SW 1271 (cell line): ENCODE measurements around the gene MKS1.

Source experiments
- DNase-seq, 2 experiments: peaks; one replicate each; lab custom pipeline; 2025; lab: John Stamatoyannopoulos, UW

The MKS1 gene

DNA sequence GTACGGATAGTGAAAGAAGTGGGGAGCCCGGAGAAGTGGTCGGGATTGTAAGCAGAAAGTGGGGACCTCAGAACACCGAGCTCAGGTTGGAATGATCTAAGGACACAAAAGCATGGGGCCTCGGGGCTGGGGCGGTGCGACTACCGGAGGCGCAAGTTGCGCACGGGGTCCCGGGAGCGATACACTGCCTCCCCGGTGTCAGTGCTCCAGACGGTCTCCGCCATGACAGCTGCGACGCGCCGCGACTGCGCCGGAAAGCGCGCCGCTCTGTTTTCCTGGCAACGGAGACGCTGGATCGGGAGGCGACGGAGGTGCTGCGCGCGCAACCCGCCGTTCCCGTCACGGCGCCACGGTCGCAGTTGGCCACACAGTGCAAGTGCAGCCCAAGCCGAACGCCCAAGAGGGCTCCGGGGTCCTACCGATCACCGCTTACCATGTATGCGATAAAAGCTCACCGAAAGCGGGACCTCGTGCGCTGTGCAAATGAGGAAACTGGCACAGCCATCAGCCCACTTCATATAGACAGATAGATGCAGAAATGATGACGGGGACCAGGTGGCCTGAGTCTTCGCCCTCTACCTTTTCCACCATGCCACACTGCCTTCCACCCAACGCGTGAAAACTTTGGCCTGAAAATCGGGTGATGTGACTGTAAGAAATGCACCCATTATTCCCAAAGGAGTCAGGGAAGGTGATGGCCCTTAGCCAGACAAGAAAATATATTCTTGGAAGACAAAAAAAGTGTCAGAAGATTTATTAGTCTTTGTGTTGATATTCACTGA, at the start of gene MKS1:
Gene MKS1, minus strand, starts transcription at position 249 of the 782 bp plus-strand sequence. Its CDS starts 25 bp downstream, at position 224.
- peak; percentile 75 to 89 for DNase-seq

DNA sequence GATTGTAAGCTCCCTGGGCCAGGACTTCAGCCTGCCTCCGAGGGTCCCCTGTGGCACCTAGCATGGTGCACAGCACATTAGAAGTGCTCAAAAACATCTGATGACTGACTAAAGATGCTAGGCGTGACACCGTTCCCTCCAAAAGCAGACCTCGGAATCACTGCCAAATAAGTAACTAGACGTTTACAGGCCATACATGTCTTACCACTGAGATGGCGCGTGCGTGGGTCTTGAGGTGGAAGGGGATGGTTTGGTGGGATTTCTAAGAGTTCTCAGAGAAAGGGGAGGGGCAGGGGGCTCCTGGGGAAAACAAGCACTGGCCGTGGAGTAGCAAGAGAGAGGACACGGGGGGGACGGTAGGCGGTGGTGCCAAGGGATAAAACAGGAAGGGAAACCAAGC, 49.3 kb upstream of the MKS1 start:
- no peak for DNase-seq

DNA sequence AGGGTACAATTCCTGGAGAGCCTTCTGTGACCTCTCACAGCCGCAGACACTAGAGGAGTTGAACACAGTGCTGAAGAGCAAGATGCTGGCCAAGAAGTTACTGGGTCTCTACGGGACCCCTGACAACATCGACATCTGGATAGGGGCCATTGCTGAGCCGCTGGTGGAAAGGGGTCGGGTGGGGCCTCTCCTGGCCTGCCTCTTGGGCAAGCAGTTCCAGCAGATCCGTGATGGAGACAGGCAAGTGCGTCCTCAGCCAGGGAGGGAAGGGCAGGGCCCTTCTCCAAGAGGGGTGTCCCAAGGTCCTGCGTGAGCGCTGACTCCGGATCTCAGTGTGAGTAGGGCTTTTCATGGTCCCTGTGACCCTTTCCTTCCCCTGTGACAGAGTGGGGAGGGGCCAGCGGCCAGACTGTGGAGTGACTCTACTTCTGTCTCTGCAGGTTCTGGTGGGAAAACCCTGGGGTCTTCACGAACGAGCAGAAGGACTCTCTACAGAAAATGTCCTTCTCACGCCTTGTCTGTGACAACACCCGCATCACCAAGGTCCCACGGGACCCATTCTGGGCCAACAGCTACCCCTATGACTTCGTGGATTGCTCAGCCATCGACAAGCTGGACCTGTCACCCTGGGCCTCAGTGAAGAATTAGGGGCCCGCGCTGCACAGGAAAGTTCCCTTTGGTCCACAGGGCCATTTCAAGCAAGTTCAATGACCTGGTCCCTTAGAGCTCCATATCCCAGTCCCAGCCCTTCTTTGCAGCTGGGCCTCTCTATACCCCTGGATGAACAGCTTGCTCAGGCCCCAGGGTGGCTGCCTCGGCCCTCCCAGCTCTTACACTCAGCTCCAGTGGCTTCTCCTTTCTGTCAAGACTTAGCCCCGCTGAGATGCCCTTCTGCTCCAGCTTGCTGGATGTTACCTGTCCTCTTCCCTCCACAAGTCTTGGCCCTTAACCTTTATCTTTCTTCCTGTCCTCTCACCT, 48.6 kb upstream of the MKS1 start:
- DNase-seq: no peak

DNA sequence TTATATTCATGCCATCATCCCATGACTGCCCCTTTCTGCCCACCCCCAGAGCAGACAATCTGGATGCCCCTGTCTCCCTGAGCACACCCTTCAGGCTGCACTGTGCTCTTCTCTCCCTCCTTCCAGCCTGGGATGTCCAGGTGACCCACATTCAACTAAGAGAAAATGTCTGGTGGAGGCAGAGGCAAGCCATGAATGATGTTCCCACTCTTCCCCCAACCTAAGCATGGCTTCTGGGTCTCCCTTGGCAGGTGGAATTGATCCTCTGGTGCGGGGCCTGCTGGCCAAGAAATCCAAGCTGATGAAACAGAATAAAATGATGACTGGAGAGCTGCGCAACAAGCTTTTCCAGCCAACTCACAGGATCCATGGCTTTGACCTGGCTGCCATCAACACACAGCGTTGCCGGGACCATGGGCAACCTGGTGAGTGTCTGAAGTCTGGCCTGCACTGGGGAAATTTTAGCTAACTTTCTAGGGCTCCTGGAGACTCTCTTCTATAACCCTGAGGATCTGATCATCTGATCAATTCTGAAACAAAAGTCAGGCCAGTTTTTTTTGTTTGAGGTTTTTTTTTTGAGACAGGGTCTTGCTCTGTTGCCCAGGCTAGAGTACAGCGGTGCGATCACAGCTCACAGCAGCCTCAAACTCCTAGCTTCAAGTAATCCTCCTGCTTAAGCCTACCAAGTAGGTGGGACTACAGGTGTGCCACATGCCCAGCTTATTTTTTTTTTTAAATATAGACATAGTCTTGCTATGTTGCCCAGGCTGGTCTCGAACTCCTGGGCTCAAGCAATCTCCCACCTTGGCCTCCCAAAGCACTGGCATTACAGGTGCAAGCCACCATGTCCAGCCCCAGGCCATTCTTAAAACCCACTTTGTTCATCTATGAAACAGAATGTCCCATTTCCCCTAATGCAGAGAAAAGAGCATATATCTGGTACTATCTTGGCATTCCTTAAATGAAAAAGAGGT, 47.1 kb upstream of the MKS1 start:
- no peak for DNase-seq

DNA sequence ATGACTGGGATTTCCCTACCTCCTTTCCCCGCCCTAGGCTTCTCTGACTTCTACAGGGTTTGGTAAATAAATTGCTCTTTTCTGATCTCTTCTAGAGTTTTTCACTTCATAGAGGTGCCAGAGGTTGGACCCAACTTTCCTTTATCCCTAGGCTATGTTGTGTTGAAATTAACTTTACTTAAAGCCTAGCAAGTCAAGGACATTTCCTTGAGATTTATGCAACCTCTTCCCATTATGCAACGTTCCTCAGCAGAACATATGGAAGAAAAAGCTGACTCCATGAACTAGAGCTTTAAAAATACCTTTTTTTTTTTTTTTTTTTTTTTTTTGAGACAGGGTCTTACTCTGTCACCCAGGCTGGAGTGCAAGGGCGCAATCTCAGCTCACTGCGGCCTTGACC, 46.2 kb upstream of the MKS1 start:
- DNase-seq: no peak

DNA sequence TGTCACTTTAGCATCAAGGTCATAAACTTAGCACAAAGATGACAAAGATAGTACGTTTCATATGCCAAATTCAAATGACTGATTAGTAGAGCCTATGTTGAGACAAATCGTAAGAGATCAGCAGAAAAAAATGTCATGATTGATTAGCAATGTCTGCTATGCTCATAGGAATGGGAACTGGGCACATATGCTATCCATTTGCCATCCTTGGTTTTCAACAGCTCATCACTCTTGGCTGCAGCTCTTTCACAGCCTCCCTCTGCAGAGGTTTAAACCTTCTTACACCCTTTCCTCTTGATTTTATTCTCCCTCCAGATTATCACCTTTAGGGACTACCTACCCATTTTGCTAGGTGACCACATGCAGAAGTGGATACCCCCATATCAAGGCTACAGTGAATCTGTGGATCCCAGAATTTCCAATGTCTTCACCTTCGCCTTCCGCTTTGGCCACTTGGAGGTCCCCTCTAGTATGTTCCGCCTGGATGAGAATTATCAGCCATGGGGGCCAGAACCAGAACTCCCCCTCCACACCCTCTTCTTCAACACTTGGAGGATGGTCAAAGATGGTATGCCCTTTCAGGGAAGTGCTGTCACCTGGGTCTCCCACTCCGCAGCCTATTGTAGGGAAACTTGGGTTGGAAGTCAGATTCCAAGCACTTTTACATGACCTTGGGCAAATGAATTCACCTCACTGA, 45.5 kb upstream of the MKS1 start:
- no peak for DNase-seq

DNA sequence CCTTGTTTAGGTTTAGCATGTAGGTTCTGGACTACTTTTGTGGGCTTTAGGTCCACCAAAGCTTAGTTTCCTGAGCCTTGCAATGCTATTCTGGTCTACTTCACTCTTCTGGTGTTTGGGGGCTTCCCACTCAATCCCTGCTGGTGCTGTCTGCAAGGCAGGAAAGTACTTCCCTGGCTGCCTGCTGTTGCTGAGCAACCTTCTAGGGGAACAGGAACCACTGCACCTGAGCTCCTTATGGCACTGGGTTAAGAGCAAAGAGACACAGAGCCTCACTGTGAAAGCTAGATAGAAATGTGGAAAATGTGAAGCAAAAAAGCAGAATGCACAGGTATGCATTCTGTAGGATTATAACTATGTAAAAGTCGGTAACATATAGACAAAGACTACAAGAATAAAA, 44.7 kb upstream of the MKS1 start:
- DNase-seq: no peak

DNA sequence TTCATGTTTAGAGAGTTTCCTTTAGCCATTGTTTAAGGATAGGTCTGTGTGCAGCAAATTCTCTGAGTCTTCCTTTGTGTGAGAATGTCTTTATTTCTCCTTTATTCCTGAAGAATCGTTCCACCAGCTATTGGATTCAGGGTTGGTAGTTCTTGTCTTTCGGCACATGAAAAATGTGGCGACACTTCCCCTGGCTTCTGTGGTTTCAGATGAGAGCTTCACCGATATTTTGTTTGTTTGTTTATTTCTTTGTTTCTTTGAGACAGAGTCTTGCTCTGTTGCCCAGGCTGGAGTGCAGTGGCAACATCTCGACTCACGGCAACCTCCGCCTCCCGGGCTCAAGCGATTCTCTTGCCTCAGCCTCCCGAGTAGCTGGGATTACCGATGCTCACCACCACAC, 43.1 kb upstream of the MKS1 start:
- DNase-seq: no peak

DNA sequence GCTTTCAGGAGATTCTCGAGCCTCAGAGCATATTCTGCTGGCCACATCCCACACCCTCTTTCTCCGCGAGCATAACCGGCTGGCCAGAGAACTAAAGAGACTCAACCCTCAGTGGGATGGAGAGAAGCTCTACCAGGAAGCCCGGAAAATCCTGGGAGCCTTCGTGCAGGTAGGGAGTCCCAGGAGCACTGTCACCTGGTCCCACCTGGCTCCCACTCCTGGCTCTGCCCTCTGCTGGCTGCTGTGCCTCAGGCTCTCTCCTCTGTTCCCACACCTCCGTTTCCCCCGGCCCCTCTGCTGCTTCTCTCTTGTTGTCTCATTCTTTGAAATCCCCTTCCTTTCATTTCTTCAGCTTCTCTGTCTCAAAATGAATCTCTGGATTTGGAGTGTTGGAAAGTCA, 35.7 kb upstream of the MKS1 start:
- DNase-seq: no peak

DNA sequence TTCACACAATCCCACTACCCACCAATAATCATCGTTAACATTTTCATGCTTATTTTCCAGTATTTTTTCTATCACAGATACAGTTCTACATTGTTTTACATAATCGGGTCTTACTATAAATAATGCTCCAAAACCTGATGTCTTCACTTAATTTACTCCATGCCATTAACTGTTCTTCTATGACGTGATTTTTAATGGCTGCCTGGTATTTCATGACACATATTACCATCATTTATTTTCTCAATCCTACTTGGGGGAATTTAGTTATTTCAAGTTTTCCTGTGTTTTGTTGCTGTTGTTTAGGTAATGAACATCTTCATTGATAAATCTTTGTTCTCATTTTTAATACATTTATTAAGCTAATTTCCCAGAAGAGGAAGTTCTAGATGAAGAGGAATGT, 34.0 kb upstream of the MKS1 start:
- no peak for DNase-seq

DNA sequence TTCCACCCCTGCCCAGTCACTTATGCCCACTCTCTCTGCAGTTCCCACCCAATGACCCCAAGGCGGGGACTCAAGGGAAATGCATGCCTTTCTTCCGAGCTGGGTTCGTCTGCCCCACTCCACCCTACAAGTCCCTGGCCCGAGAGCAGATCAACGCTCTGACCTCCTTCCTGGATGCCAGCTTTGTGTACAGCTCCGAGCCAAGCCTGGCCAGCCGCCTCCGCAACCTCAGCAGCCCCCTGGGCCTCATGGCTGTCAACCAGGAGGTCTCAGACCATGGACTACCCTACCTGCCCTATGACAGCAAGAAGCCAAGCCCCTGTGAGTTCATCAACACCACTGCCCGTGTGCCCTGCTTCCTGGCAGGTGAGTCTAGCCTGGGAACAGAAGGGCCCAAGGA, 33.1 kb upstream of the MKS1 start:
- no peak for DNase-seq

DNA sequence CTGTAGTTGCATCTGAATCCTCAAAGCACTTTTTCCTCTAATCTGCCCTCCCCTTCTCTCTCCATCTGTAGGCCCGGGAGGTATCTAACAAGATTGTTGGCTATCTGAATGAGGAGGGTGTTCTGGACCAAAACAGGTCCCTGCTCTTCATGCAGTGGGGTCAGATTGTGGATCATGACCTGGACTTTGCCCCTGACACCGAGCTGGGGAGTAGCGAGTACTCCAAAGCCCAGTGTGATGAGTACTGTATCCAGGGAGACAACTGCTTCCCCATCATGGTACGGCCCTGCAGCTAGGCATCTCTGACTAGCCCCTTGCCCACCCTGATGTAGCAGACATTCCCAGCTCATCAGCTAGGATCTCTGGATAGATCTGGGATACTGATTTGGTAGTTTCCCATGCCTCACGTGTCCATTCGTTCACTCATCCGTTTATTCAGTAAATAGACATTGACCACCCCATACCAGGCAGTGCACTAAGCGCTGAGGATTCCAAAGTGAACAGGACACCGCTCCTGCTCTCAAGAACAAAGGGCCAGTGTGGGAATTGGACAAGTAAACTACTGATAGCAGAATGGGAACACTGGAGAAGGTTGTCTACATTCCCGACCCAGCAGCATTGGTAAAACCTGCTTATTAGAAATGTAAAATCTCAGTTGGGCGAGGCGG, 31.4 kb upstream of the MKS1 start:
- no peak for DNase-seq

DNA sequence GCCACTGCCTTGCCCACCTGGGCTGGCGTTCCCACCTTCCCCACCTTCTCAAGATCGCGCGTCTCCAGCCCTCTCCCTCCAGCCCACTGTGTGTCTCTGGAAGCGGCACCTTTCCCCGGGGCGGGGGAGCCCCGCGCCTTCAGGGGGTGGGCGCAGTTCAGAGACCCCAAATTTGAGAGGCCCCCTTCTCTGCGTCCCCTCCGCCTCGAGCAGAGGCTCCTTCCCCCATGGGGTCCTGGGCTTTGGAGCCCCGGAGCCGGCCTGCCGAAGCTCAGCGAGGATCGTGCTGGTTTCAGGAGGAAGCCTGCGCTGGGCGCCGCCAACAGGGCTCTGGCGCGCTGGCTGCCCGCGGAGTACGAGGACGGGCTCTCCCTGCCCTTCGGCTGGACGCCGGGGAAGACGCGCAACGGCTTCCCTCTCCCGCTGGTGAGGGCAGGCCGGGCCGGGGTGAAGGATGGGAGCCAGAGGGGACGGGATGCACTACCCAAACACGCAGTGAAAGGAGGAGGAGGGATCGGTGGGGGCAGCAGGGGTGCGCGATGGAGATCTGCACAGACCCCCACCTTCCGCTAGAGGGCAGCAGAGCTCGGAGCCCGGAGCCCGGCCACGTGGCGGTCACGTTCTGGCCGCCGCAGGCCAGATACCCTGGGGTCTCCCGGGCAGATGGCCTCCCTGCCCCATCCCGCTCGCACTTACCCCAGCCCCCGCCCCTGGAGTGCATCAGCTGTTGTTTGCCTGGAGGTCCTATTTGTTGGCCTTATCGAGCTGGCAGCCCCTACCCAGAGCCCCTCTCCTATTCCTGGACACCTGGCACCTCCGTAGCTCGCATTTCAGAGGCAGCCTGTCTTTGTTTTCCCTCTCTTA, 30.4 kb upstream of the MKS1 start:
- DNase-seq: peak; percentile 16 to 30

DNA sequence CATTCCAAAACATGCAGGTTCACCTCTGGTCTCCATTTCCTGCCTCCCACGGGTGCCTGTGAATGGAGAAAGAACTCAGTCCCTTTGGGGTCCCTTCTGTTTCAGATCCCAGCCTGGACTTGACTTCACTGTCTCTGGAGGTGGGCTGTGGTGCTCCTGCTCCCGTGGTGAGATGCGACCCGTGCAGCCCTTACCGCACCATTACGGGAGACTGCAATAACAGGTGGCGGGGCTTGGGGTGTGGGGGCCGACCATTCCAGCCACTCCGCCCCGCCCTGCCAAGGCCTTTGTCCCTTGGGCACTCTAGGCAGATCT, 29.9 kb upstream of the MKS1 start:
- DNase-seq: no peak

DNA sequence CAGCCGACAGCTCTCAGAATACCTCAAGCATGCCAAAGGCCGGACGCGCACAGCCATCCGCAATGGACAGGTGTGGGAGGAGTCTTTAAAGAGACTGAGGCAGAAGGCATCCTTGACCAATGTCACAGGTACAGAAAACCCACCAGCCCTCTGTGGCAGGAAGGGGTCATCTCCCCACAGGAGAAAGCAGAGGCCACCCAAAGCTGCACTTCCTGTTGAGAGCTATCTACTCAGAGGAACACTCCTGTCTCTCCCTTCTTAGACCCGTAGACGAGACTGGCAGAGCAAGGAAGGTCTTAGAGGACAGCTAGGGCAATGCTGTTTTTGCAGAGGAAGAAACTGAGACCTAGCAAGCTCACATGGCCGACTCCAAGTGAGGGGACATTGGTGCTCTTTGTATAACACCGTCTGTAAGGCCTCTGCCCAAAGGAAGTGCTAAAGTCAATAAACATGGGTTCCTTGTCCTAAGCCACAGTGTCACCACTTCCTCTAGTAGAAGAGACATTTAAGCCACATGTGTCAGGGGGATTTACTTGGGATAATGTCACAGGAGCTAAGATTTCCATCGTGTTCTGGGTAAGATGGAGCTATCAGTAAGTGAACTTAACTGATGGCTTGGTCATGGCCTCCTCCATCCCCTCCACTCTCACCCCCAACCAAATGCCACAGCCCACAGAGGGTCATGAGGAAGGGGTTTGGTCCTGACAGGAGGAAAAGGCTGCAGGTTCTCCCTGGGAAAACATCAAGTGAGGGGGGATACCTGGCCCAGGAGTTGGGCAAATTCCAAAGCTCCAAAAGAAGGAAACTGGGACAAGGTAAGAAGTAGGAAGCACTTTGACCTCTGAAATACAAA, 28.7 kb upstream of the MKS1 start:
- DNase-seq: no peak

DNA sequence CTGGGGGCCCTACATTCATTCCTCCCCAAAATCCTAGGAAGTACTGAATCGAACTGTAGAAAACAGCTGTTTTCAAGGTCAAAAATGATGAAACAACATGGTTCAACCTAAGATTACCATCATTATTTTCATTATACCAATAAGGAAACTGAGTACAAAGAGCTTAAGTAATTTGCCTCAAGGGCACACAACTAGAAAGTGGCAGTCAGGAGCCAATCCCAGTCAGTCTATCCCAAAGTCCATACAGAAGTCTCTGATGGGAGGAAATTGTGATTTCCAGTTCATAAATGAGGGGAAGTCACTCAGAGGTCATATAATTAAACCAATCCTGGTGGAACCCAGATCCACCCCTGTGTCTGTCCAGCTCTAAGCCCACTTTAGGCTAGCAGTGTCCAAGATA, 27.7 kb upstream of the MKS1 start:
- no peak for DNase-seq

DNA sequence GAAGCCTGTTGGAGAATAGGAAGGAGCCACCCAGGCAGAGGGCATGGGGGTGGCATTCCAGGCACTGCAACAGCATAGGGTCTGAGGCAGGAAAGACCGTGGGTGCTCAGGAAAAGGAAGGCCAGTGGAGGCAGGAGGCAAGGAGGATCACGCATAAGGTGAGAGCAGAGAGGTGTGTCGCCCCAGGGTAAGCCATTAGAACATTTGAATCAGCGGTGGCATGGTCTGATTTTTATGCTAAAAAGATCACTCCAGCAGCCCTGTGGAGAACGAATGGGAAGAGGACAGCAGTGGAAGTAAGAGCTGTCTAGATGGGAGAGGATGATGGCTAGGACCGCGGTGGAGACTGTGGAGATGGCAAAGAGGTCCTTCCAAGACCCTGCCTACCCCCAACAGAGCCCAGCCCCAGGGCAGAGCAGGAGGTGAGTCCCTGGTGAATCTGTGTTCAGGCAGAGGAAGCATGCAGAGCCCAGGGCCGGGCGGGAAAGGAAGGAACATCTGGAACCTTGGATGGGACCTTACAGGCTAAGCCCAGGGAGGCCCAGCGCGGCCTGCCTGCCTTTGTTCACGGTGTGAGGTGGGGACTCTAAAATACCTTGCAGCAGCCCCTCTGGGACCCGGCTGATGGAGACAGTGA, 27.2 kb upstream of the MKS1 start:
- DNase-seq: no peak

DNA sequence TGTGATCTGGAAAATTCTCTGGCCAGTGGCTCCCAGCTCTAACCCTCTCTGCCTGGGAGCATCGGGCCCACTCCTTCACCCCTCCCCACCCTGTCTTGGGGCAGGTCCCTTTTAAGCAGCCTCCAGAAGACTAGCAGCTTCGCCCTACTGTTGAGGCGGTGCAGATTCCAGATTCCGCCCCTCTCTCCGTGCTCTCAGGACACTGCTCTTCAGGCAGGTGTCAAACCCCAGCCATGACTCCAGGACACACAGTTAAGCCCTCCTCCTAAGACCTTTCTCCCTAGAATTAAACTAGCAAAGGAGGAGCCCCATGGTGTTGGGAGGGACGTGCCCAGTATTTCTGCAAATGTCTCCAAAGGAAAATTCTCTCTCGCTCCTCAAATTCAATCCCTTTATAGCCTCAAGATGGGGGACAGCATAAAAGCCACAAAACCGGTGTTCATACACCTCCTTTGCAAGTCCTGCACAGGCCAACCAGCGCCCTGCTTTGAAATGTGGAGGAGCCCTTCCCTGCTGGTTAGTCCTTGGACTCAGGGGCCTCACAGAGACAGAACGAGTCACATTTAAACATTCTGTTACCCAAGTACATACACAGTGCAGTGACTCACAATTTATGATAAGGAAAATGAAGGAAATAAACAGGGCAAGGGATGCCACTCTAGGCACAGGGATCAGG, 26.5 kb upstream of the MKS1 start:
- DNase-seq: no peak
